Ishikawa (cell line): Measurements from ENCODE around the gene CHST9.

Source experiments
- CEBPB ChIP-seq: IDR thresholded peaks from 2 replicates; pipeline ENCODE4 v1.6.1; 2012
- CREB1 ChIP-seq: IDR thresholded peaks from 2 replicates; pipeline ENCODE4 v1.6.1; 2012; ENCODE audit warnings: low read depth
- EP300 ChIP-seq: IDR thresholded peaks from 2 replicates; pipeline ENCODE4 v1.6.1; 2012; ENCODE audit warnings: borderline replicate concordance
- RAD21 ChIP-seq: IDR thresholded peaks from 2 replicates; pipeline ENCODE4 v1.6.1; 2012; ENCODE audit warnings: low read depth
- TEAD4 ChIP-seq: IDR thresholded peaks from 2 replicates; pipeline ENCODE4 v1.6.1; 2012
- USF1 ChIP-seq: IDR thresholded peaks from 2 replicates; pipeline ENCODE4 v1.6.1; 2012
- ZBTB7A ChIP-seq: IDR thresholded peaks from 2 replicates; pipeline ENCODE4 v1.6.1; 2012; ENCODE audit warnings: low read depth
- TF ChIP-seq, protein P1 (sequence below): IDR thresholded peaks from 2 replicates; pipeline ENCODE4 v1.6.1; 2012

DNA sequence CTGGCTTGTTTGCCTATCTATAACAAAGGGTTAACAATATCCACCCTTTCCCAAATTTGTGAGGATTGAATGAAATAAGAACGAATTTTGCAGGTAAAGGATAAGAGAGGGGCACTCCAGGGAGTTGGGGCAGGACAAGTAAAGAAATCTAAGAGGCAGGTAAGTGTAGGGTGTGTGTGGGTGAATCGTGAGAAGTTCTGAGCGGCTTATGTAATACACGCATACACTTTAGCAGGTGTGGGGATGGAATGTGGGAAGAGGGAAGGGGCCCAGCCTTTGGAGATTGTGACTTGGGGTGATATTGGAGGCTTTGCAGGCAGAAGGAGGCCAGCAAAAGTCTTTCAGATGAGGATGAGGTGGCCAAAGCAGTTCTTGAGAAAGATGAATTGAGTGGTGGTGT lies 236.4 kb downstream of the CHST9 start:
- TF ChIP-seq USF1 (no peak), TEAD4 (no peak), CEBPB (no peak), RAD21 (no peak), EP300 (no peak), ZBTB7A (no peak), CREB1 (no peak)
- TF ChIP-seq, protein P1, sequence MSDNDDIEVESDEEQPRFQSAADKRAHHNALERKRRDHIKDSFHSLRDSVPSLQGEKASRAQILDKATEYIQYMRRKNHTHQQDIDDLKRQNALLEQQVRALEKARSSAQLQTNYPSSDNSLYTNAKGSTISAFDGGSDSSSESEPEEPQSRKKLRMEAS = no peak
